HG02943 (cell line): ENCODE data around the gene ABCD3.
"Not testable (repeated sequence)": the region's sequence is repeated elsewhere in the genome, so short reads cannot be mapped to it uniquely, and the experiment has no call there.

ENCODE experiments used
- ATAC-seq: cut with Tn5 transposase; IDR thresholded peaks from one replicate; pipeline ENCODE4 v1.9.1; 2021; ENCODE audit warnings: mild to moderate bottlenecking, low read depth, moderate library complexity; ENCODE audit not compliant: unreplicated experiment

The ABCD3 gene

DNA sequence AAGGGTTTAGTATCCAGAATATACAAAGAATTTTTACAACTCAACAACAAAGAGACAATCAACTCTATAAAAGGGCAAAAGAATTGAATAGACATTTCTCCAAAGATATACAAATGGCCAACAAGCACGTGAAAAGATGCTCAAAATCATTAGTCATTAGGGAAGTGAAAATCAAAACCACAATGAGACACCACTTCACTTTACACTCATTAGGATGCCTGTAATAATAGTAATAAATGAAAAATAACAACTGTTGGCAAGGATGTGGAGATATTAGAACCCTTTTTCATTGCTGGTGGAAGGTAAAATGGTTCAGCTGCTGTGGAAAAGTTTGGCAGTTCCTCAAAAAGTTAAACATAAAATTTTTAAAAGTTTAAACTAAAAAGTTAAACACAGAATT lies 7.0 kb upstream of the ABCD3 start:
- ATAC-seq = peak; percentile 69

DNA sequence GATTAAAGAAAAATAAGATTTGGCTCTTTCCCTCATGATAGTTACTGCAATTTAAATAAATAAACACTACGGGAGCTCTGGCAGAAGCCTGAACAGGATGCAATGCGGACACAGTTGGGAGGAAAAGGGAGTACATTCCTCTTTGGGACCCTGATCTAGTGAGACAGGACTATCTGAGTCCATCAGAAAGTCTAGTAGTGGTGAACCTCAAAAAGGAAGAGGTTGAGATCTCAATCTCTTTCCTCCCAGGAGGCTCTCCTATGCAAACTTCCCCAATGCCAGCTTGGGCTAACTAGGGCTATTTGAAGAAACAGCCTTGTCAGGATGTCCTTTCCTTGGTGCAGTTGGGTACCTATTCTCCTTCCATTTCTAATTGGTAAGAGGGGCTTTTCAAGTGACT lies 4.9 kb upstream of the ABCD3 start:
- ATAC-seq = no peak

DNA sequence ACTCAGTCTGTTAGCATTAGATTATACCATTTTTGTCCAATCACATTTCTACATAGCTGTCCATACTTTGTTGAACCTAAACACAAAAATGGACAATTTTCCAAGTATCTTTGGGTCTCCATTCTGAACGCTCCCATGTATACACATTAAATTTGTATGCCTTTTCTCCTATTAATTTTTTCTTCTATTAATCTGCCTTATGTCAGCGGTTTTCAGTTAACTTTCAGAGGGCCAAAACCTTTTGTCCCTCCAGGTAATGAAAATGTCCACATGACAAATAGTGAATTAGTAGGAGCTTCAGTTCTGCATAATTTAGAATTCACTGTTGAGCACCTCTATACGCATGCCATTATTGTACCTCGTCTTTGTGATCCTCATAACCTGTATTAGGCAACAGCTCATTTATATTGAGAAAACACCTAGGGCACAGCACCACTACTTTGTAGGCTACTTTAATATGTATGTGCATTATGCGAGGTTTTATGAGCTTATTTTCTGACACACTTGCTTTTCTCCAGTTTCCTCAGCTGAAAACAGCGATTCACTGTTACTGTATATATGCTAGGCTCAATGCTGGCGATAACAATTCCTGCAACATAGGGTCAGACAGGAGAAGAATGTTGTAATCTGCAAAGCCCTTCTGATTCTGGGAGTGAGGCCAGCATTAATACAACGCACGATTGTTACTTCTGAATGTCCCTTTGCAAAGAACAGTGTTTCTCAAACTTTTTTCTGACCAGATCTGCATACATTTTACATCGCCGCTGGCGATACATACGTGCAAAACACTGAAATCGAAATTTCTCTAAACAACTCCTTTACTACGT lies 1.1 kb upstream of the ABCD3 start:
- ATAC-seq = no peak

DNA sequence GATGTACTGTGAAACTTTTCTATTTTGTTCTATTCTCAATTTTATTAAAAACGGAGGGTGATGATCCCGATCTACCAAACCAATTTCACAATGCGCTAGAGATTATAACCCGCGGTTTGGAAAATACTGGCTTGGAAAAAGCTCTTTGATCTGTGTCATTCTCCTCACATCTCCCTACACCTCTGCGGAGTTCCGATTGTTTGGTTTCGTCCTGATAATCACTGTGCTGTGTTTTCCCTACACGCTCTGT lies 536 bp upstream of the ABCD3 start:
- ATAC-seq = no peak

- peak; percentile 38 for ATAC-seq
Measured at GRCh38 chr1:94418664-94419655, 771 bp downstream of the ABCD3 start.

DNA sequence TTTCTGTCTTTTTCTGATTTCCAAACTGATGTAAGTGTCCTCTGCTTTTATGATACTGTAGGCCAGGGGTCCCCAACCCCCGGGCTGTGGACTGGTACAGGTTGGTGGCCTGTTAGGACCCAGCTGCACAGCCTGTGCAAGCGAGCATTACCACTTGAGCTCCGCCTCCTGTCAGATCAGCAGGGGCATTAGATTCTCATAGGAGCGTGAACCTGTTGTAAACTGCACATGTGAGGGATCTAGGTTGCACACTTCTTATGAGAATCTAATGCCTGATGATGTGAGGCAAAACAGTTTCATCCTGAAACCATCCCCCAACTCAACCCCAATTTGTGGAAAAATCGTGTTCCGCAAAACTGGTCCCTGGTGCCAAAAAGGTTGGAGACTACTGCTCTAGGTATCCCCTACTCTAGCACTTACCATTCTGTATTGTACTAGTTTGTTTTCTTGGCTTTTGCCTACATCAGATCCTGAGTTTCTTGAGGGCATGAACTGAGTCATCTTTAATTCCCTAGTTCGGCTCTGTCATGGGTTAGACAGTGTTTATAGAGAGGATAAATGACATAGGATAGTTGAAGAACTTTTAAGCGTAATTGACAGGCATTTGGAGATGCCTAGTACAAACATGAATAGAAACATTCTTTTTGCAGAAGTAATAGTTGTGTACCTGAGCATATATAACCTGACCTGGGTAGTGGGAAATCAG lies 4.1 kb downstream of the ABCD3 start:
- ATAC-seq = no peak

DNA sequence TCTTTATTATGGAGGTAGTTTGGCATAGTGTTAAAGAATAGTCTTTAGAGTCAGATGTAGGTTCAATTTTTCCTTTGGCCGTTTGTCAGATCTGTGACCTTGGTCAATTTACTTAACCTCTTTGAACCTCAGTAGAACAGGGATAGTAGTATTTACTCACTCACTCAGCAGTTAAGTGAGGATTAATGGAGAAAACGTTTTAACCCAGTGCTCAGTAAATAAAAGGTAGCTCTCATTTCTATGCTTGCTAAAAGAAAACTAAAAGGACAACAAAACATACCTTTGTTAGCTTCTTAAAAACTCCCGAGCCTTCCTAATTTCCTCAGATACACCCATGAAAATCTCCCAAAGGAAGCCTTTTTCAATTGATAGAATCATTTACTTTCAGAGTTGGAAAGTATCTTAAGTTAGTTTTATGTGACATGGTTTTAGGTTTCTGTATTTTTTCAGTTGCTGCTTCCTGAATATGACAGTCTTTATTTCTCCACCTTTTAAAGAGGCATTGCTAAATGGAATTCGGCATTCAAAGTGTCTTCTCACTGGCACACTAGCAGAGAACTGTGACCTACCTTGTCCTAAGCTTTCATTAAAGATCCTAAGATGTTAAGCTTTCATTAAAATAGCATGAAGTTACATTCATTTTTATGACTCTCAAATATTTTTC lies 7.8 kb downstream of the ABCD3 start:
- ATAC-seq = no peak

GRCh38 chr1:94426485-94426870 lies 8.3 kb downstream of the ABCD3 start:
- not testable (repeated sequence) for ATAC-seq

- ATAC-seq = no peak
Measured at GRCh38 chr1:94428441-94428840, 10.3 kb downstream of the ABCD3 start.

- not testable (repeated sequence) for ATAC-seq
Measured at GRCh38 chr1:94428927-94429528, 10.8 kb downstream of the ABCD3 start.

GRCh38 chr1:94430066-94430465 lies 11.9 kb downstream of the ABCD3 start:
- not testable (repeated sequence) for ATAC-seq

DNA sequence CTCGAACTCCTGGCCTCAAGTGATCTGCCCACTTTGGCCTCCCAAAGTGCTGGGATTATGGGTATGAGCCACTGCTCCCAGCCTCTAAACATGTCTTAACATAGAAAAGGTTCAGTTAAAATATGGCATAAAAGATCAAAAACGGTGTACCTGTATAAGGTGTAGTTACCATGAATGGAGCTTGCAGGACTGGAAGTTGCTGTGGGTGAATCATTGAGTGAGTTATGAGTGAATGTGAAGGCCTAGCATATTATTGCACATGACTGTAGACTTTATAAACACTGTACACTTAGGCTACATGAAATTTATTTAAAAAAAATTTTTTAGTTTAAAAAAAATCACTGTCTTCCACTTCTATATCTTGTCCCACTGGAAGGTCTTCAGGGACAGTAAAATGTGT lies 15.7 kb downstream of the ABCD3 start:
- ATAC-seq = no peak

- ATAC-seq = no peak
Measured at GRCh38 chr1:94434365-94435045, 16.3 kb downstream of the ABCD3 start.

- ATAC-seq = no peak
Measured at GRCh38 chr1:94438692-94439276, 20.6 kb downstream of the ABCD3 start.

DNA sequence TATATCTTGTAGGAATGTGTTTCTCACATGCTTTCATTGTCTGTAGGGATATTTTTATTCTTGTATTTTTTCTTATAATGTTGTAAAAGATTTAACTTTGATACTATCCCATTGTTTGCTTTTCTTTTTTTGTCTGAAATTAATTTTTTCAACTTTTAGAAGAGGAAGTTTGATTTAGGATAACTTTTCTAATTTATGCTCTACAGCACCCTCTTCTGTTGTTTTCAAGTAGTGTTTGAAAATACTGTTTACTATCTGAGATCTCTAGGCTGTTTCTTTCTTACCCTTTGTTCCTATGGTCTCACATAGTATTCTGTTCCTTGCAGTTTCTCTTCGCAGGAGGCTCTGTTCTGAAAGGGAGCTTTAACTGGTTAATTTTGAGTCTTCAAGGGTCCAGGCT lies 21.9 kb downstream of the ABCD3 start:
- no peak for ATAC-seq

DNA sequence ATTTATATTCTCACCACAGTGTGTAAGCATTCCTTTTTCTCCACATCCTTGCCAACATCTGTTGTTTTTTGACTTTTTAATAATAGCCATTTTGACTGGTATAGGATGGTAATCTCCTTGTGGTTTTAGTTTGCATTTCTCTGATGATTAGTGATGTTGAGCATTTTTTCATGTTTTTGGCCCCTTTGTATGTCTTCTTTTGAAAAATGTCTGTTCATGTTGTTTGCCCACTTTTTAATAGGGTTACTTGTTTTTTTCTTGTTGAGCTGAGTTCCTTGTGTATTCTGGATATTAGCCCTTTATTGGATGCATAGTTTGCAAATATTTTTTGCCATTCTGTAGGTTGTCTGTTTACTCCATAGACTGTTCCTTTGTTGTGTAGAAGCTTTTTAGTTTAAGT lies 24.9 kb downstream of the ABCD3 start:
- not testable (repeated sequence) for ATAC-seq

- ATAC-seq = not testable (repeated sequence)
Measured at GRCh38 chr1:94444819-94445218, 26.6 kb downstream of the ABCD3 start.

GRCh38 chr1:94445733-94446132 lies 27.5 kb downstream of the ABCD3 start:
- not testable (repeated sequence) for ATAC-seq

- not testable (repeated sequence) for ATAC-seq
Measured at GRCh38 chr1:94446177-94446576, 28.0 kb downstream of the ABCD3 start.
